Neural cell (in vitro differentiated cells): Measurements from ENCODE around the gene ZBTB46.

Experiments used
- CTCF ChIP-seq: fragments of 450-650 bp; IDR thresholded peaks from 2 replicates; pipeline ENCODE4 v1.5.1; 2014; ENCODE audit warnings: antibody characterized with exemption, mild to moderate bottlenecking, moderate library complexity; ENCODE audit not compliant: poor library complexity, severe bottlenecking
- EP300 ChIP-seq: fragments of 450-650 bp; conservative IDR thresholded peaks from 2 replicates; pipeline ENCODE4 v1.6.1; 2014; ENCODE audit warnings: antibody characterized with exemption, mild to moderate bottlenecking, moderate library complexity; ENCODE audit not compliant: poor library complexity, severe bottlenecking
- EZH2 ChIP-seq: fragments of 200-600, 300-800 bp; shearing (Covaris generic), sonication (generic); IDR thresholded peaks from 2 replicates; pipeline ENCODE4 v1.6.1; 2014; ENCODE audit warnings: antibody characterized with exemption, low read length, borderline replicate concordance, mild to moderate bottlenecking; ENCODE audit not compliant: insufficient read depth, poor library complexity, severe bottlenecking
- POLR2AphosphoS5 ChIP-seq: IDR thresholded peaks from 2 replicates; pipeline ENCODE4 v1.6.1; 2012
- RAD21 ChIP-seq: fragments of 450-650 bp; conservative IDR thresholded peaks from 2 replicates; pipeline ENCODE4 v1.6.1; 2014; ENCODE audit warnings: antibody characterized with exemption, mild to moderate bottlenecking, moderate library complexity
- REST ChIP-seq: IDR thresholded peaks from 2 replicates; pipeline ENCODE4 v1.6.1; 2012; ENCODE audit warnings: borderline replicate concordance
- SMC3 ChIP-seq: fragments of 450-650 bp; conservative IDR thresholded peaks from 2 replicates; pipeline ENCODE4 v1.6.1; 2014; ENCODE audit warnings: antibody characterized with exemption, mild to moderate bottlenecking, moderate library complexity; ENCODE audit not compliant: poor library complexity

- TF ChIP-seq EZH2 = no peak
- TF ChIP-seq CTCF = no peak
- no peak for TF ChIP-seq RAD21
- TF ChIP-seq EP300 = no peak
- no peak for TF ChIP-seq POLR2AphosphoS5
- no peak for TF ChIP-seq REST
- no peak for TF ChIP-seq SMC3
Measured at GRCh38 chr20:63795178-63795830, 35.8 kb downstream of the ZBTB46 start.
